HG03064 (cell line): ENCODE measurements around the gene FAM124B.
"Not testable (repeated sequence)": the region's sequence is repeated elsewhere in the genome, so short reads cannot be mapped to it uniquely, and the experiment has no call there.

ENCODE experiments used
- ATAC-seq: cut with Tn5 transposase; IDR thresholded peaks from one replicate; pipeline ENCODE4 v1.9.1; 2021; ENCODE audit warnings: low read depth; ENCODE audit not compliant: unreplicated experiment

Gene FAM124B

DNA sequence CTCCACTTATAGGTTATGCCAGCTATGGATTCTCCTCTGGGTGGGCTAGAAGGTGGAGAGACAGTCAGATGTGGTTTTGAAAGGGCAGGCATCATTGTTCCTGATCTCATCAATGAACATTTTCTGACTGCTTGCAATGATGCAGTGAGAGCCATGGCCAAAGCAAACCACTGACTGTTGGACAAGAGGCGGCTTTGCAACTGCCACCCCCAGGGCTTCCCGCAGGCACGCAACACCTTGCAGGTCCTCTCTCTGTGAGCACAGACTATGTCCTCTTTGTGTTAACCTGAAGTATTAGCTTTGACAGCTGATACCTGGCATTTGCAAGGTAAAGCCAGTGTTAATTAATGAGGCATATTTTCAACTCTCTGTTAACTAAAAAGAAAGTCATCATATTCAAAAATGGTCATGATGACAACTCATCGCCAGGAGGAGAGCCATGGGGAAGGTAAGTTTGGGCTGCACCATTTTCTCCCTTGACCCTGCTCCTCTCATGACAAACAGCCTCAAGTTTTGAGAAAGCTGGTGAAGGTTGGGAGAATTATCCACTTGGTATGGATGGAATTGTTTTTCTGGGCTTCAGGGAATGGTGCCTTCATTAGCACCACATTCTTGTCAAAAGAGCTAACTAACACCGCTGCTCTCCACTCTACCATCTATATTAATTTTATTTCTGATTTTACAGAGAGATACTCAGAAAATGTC, 14.9 kb upstream of the FAM124B start:
- ATAC-seq: no peak

DNA sequence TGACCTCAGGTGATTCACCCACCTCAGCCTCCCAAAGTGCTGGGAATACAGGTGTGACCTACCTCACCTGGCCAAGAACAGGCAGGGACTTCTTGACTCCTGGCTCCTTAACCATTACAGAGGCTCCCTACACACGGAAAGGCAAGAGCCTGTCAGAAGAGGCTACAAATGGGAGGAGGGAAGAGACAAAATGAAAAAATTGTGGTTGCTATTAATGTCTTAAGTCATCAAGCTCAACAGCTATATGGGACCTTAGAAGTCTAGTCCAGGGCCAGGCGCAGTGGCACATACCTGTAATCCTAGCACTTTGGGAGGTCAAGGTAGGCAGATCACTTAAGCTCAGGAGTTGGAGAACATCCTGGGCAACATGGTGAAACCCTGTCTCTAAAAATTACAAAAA, 11.5 kb upstream of the FAM124B start:
- ATAC-seq: no peak

DNA sequence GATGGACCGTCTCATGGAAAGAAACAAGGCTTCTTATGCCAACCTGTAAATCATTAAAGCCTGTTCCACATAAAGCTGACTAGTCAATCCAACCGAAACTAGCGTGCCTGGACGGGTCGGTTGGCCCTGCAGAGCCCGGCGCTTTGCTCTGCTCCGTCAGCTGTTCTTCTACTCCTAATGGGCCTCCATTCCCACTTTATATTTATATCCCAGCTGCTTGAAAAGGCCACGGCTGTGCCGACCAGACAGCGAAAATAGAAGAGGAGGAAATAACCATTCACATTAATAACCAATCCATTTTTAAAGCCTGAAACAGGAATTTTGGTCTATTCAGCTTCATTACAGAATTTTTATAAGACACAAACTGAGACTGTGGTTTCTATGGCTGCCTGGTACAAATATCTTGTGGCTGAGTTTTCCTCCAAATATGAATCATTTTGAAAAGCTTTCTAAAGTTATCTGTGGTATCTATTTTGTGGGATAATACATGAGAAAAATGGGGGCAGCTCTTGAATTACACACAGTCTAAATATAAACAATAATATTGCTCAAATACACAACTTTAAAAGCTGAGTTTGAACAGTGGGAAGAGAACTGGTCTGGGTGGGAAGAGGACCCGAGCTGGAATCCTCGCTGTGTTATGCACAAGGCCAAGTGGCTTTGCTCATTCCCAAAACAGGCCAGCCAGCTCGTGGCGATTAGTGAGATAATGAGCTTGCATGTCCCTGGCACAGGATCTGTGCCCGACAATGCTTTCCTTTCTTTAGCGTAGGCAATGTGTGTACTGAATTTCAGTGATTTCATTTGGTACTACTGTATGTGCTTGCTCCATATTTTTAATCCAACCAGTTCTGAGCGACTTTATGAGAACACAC, 10.5 kb upstream of the FAM124B start:
- ATAC-seq: no peak

DNA sequence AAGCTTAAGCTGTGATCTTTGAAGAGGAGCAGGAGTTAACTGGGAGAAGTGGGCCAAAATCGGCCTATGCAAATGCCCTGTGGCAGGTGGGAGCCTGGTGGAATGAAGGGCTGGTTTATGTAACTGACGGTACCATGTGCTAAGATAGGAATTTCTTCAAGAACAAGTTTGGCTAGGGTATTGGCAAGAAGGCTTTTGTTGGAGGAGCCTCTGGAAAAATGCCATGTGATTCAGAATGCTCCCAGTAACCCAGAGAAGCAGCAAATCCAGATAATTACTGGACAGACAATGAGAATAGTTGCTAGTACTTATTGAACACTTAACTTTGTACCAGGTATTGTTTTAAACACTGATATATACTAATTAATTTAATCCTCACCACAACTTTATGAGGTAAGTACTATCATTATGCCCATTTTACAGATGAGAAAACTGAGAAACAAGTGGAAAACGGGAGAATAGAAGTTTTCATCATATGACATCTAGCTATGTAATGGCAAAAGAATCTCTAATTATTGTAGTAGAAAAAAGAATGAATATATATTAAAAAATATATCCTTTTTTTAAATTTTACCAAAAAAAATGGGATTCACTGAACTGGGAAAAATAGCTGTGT, 9.1 kb upstream of the FAM124B start:
- ATAC-seq: no peak

DNA sequence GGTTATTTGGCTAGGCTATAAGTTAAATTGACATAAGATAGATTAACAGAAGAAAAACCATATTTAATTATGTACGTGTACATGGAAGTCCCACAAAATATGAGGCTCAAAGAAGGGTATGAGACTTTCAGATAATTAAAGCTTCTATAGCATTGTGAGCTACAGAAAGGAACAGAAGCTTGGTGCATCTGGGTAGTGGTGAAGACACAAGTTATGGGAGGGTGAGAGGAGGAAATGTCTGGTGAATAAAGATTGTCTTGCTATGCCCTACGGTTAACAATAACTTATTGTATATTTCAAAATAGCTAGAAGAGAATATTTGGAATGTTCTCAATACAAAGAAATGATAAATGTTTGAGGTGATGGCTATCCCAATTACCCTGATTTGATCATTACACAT, 6.8 kb upstream of the FAM124B start:
- no peak for ATAC-seq

DNA sequence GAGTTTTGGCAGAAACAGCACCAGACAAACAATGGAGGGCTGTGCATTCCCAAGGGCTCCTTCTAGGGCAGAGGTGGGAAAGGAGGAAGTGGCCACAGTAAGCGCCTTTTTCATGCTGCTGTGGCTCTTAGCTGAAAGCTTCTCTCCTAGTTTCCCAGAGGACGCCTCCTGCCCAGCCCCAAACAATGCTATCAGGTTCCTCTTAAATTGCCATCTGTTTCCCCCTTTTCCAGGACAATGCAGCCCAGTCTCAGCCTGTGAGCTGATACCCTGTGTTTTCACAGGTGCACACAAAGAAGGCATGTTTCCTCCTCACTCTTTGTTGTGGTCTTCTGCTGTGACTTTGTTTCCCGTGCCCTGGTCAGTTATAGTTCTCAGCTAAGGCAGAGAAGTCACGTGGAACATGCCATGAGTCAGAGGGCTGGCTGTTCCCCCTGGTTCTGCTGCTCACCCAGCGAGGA, 5.4 kb upstream of the FAM124B start:
- no peak for ATAC-seq

DNA sequence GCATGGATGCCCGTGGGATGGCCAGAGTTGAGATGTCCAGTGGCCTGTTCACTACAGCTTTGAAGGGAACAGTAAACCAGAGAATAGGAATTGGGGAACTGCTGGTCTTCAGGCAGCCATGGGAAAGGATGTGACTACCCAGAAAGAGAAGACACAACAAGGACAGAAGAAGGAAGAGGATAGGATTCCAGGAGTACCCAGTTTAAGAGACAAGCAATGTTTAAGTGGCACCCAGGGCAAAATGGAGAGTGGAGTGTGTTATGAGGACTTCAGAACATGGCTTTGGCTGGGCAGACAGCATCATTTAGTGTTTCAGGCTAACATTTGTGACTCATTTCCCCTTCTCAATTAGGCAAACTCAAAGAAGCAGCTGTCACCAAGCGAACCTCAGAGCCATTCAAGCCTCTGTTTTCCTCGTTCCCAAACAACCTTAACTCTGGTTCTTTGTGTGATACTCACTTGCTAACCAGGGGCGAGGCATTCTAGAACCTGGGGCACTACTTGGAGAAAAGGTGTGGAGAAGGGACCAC, 4.0 kb upstream of the FAM124B start:
- no peak for ATAC-seq

DNA sequence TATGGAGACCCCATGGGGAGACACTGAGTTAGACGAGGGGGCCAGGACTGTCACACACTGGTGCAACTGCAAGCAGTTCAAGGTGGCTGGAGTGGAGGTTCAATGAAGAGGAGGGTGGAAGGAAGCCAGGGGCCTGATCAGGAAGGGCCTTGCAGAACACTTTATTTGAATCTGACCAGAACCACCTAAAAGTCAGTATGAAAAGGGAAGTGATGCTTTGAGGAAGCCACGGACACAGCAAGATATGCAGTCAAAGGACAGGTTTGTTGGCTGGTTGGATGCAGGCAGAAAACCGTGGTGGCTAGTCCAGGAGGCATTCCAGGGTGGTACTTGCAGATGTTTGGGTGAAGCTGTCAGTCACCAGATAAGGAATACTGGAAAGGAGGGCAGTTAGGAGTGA, 3.5 kb upstream of the FAM124B start:
- ATAC-seq: no peak

DNA sequence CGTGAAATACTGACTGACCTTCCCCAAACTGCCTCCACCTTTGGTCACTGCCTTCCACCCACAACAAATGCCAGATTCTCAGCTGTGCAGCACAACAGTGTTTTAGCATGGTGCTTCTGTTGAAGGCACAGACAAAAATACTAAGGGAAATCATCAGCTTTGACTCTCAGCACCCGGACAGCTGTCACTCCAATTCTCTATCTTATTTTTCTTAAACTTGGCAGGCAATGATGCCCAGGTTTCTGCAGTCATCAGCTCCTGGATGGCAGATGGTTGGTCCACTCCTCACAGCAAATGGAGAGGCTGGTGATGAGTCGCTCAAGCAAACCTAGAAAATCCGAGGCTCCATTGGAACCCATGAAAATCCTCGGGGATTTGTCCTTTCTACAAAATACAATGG, 2.9 kb upstream of the FAM124B start:
- no peak for ATAC-seq

DNA sequence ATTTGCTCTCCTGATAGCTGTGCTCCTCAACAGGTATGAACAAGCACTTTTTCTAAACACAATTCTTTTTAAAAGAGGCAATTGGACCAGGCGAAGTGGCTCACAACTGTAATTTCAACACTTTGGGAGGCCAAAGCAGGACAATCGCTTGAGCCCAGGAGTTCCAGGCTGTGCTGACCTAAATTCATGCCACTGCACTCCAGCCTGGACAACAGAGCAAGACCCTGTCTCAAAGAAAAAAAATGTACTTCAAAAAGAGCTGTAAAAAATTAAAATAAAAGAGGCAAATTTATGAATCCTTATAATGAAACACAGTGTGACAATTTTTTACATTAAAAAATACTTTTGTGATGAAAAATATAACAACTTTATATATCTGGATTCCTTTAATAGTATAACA, 1.8 kb upstream of the FAM124B start:
- no peak for ATAC-seq

DNA sequence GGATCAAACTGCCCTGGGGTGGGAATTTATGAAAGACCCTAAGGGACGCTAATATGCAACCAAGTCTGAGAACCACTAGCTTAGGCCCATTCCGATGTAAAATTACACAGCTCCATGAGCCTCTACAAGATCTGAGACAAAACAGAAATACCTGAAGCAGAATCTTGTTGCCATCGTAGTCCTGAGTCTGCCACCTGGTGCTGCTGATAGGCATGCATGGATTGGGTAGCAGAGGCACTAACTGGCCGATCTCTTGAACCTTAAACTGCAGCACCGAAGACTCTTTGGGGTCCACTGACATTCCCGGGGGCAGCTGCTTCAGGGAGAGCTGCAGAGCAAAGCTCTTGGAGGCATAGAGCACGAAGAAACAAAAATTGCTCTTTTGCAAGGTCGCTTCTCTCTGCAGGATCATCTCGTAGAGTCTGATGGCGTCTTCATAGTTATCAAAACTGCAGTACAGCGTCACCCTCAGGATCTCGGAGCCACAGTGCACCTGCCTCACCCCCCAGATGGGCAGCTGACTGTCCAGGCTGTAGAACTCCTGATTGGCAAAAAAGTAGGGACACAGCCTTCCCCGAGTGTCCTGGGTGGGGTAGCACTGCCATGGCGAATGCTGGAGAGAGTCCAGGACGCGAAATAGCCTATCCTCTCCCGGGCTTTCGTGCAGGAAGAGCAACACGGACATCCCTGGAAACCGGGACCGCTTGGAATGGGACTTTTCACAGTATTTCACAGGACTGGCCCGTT, 848 bp downstream of the FAM124B start:
- no peak for ATAC-seq

DNA sequence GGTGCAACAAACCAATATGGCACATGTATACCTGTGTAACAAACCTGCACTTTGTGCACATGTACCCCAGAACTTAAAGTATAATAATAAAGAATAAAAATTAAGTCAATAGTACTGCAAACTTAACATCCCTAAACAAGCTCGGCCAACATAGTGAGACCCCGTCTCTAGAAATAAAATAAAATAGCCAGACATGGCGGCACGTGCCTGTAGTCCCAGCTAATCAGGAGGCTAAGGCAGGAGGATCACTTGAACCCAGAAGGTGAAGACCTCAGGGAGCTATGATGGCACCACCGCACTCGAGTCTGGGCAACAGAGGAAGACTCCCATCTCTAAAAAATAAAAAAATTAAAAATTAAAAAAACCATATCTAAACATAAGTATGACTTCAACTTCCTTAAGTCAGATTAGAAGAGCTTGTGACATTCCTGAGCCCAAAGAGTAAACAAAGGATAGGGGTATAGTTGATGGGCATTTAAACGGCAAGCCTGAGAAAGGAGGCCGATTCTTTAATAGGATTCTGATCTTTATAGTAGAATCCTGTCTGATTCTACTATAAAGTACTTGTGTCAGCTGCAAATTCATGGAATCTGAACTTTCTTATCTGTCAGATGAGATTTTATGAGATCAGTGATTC, 1.6 kb downstream of the FAM124B start:
- no peak for ATAC-seq

DNA sequence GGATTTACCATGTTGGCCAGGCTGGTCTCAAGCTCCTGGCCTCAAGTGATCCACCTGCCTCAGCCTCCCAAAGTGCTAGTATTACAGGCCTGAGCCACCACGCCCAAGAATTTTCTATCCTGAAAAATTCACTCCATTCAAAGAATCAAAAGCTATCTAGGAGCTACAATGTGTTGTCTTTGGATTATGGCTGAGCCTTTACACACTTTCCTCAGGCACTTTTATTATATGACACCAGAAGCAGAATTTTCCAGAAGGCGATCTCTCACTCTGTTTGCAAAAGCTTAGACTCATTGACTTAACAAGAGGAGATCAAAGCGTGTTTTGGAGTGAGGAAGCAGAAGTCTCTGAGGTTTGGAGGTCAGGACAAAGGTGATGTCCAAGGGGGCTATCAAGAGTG, 3.6 kb downstream of the FAM124B start:
- no peak for ATAC-seq

DNA sequence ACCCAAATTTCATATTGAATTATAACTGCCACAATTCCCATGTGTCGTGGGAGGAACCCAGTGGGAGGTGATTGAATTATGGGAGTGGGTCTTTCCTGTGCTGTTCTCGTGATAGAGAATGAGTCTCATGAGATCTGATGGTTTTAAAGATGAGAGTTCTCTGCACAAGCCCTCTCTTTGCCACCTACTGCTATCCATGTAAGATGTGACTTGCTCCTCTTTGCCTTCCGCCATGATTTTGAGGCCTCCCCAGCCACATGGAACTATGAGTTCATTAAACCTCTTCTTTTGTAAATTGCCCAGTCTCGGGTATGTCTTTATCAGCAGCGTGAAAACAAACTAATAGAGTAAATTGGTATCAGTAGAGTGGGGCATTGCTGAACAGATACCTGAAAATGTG, 4.8 kb downstream of the FAM124B start:
- not testable (repeated sequence) for ATAC-seq

DNA sequence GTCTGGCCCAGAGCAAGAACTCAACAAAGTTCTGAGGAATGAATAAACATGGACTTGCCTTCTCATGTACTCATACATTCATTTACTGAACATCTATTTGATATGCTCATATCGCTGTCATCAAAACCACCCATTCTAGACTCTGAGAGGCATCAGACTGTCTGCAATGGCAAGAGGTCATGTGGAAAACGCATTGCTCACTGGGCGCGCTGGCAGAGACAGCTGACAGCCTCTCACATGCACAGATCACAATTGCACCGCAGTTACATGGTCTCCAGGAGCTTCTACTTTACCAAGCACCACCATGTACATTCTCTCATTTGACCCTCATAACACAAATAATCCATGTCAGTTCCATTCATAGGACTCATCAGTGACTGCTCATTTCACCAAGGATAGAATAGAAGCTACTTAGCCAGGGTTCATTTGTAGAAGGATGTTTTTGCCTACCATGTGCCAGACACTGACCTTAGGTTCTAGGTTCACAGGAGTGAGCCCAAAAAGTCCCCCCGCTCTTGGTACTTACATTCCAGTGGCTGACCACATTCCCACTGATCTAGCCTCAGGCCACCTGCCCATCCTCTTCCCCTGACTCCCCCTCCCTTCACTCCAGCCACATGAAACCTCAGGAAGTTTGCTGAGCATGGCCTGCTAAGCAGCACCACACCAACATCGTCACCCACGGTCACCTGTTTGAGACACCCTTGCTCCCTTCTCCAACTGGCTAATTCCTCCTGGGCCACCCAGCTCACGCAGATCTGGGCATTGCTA, 6.1 kb downstream of the FAM124B start:
- no peak for ATAC-seq

DNA sequence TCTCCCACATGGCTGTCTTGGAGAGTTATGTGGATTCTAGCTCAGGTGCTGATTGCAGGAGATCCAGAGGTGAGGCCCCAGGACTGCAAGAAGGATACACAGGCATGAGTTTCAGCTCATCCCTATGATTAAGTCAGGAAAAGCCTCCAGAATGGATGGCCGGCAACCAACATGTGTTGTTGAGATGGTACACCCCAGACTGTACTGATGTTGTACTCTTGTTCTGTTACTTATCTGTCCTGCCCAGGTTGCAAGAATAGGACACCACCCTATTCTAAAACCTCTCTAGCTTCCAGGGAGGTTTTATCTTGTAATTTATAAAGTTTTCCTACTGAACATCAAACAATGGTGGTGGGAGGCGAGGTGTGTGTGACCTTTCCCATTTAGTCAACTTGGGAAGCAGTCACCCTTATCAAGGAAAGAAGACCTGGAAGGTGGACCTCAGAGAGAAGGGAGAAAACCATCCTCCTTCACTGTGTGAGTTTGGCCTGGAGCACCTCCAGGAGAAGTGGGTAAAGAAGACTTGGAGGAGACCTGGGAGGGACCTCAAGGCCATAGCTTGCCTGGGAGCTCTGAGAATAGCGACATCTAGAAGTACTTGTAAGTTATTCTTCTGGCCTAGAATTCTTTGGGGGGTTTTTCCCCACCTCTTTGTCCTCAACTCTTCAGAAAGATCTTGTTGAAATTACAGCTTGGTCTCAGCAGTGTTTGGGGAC, 8.6 kb downstream of the FAM124B start:
- ATAC-seq: no peak

DNA sequence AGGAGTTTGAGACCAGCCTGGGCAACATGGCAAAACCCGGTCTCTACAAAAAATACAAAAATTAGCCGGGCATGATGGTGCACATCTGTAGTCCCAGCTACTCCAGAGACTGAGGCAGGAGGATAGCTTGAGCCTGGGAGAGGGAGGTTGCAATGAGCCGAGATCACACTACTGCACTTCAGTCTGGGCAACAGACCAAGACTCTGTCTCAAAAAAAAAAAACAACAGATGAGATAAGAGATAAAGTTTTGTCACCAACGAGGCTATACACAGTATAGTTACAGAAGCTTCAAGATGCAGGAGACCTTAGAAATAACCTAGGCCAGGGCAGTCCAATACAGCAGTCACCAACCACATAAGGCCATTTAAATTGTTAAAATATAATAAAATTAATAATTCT, 9.4 kb downstream of the FAM124B start:
- ATAC-seq: no peak

DNA sequence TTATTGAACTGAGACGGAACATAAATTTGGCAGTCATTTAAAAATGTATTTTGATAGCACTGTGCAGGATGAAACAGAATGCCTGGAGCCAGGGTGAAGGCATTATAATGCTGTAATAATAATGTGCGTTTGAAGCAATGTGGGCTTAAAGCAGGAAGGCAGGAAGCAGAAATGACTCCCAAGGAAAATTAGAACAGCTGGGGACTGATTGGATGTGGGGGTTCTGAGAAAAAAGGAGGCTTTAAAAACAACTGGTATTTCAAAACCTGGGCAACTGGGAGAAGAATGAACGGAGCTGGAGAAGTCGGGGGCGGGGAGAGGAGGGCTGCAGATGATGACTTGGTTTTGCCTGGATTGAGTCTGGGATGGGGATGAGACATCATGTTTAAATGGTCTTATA, 12.6 kb downstream of the FAM124B start:
- no peak for ATAC-seq

DNA sequence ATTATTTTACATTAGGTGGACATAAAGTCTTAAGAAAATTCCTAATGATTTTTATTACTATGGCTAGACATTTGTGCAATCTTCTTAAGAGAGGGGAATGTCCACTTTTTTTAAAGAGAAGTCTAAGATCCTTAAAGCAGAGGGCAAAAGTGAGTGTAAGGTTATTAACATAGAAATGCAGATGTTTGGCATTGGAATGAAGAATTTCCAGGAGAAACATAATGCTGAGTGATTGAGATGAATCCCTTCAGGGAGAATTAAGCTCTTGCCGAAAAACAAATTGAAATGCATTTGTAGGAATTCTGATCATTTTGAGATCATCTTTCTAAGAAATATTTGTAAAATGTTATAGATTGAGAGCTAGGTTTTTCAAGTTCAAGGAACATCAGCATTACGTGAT, 15.0 kb downstream of the FAM124B start:
- ATAC-seq: no peak
